MM.1S (cell line): Measurements from ENCODE around the gene OR1E1.
"Not testable (repeated sequence)": the region's sequence is repeated elsewhere in the genome, so short reads cannot be mapped to it uniquely, and the experiment has no call there.

Experiments used
- DNase-seq: peaks from one replicate; pipeline ENCODE4 v3.0.0-alpha.2; 2015
- H2AFZ ChIP-seq: fragments of 300-600 bp; sonication (generic); 2 replicates; pipeline ENCODE4 v1.6.0; 2016; ENCODE audit warnings: antibody characterized with exemption, low read length
- H3F3A ChIP-seq: fragments of 300-600 bp; sonication (generic); 2 replicates; pipeline ENCODE4 v1.6.1; 2016; ENCODE audit warnings: mild to moderate bottlenecking, antibody characterized with exemption, low read length, moderate library complexity, mixed read lengths; ENCODE audit not compliant: insufficient read depth
- H3K27ac ChIP-seq: fragments of 300-600 bp; sonication (generic); 2 replicates; pipeline ENCODE4 v1.5.1; 2016; ENCODE audit warnings: mild to moderate bottlenecking, low read length
- H3K27me3 ChIP-seq: fragments of 300-600 bp; sonication (generic); replicated peaks from 2 replicates; pipeline ENCODE4 v1.6.0; 2016; ENCODE audit warnings: low read length; ENCODE audit not compliant: insufficient read depth
- H3K36me3 ChIP-seq: fragments of 300-600 bp; sonication (generic); replicated peaks from 2 replicates; pipeline ENCODE4 v1.6.1; 2016; ENCODE audit warnings: mild to moderate bottlenecking, low read length, mixed read lengths; ENCODE audit not compliant: insufficient read depth
- H3K4me1 ChIP-seq: fragments of 300-600 bp; sonication (generic); 2 replicates; pipeline ENCODE4 v1.6.1; 2016; ENCODE audit warnings: low read length, mixed read lengths
- H3K4me2 ChIP-seq: fragments of 300-600 bp; sonication (generic); 2 replicates; pipeline ENCODE4 v1.6.0; 2016; ENCODE audit warnings: low read depth, low read length
- H3K4me3 ChIP-seq: fragments of 300-600 bp; sonication (generic); 2 replicates; pipeline ENCODE4 v1.5.1; 2016; ENCODE audit warnings: low read length, mixed read lengths
- H3K79me2 ChIP-seq: fragments of 300-600 bp; sonication (generic); 2 replicates; pipeline ENCODE4 v1.6.1; 2016; ENCODE audit warnings: mixed run types, low read length, mixed read lengths
- H3K9ac ChIP-seq: fragments of 300-600 bp; sonication (generic); 2 replicates; pipeline ENCODE4 v1.6.1; 2016; ENCODE audit warnings: low read length, mixed read lengths
- H3K9me2 ChIP-seq: fragments of 300-600 bp; sonication (generic); replicated peaks from 2 replicates; pipeline ENCODE4 v1.6.1; 2016; ENCODE audit warnings: mild to moderate bottlenecking, low read length, mixed read lengths; ENCODE audit not compliant: insufficient read depth
- H3K9me3 ChIP-seq: fragments of 300-600 bp; sonication (generic); replicated peaks from 2 replicates; pipeline ENCODE4 v1.6.1; 2016; ENCODE audit warnings: mild to moderate bottlenecking, low read length, mixed read lengths; ENCODE audit not compliant: insufficient read depth
- H4K20me1 ChIP-seq: fragments of 300-600 bp; sonication (generic); 2 replicates; pipeline ENCODE4 v1.6.1; 2016; ENCODE audit warnings: mild to moderate bottlenecking, low read length, moderate library complexity, mixed read lengths; ENCODE audit not compliant: insufficient read depth
- EZH2 ChIP-seq: fragments of 300-600 bp; sonication (generic); optimal IDR thresholded peaks from 2 replicates; pipeline ENCODE3; 2017; ENCODE audit warnings: low read depth, mild to moderate bottlenecking, antibody characterized with exemption, low read length, mixed read lengths
- EZH2phosphoT487 ChIP-seq: fragments of 300-600 bp; sonication (generic); IDR thresholded peaks from 2 replicates; pipeline ENCODE4 v1.6.1; 2018; ENCODE audit warnings: antibody characterized with exemption, low read length
- TF ChIP-seq, protein P1 (sequence below): fragments of 300-600 bp; sonication (generic); IDR thresholded peaks from 2 replicates; pipeline ENCODE4 v1.5.1; 2016; ENCODE audit warnings: antibody characterized with exemption, low read length, mixed read lengths

The OR1E1 gene

DNA sequence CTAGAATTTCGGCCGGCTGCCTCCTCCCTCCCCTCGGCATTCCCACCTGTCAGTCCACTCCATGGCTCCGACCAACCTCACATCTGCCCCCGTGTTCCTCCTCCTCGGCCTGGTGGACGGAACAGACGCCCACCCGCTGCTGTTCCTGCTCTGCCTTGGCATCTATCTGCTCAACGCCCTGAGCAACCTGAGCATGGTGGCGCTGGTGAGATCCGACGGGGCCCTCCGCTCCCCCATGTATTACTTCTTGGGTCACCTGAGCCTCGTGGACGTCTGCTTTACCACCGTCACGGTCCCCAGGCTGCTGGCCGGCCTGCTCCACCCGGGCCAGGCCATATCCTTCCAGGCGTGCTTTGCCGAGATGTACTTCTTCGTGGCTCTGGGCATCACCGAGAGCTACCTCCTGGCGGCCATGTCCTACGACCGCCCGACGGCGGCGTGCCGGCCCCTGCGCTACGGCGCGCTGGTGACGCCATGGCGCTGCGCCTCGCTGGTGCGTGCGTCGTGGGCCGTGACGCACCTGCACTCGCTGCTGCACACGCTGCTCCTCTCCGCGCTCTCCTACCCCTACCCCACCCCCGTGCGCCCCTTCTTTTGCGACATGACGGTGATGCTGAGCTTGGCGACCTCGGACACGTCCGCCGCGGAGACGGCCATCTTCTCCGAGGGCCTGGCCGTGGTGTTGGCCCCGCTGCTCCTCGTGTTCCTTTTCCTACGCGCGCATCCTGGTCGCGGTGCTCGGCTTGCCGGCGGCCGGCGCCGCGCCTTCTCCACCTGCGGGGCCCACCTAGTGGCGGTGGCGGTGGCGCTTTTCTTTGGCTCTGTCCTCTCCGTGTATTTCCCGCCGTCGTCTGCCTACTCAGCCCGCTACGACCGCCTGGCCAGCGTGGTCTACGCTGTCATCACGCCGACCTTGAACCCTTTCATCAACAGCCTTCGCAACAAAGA is 12.1 kb downstream of the OR1E1 start, which contains the start of gene OR3A2:
OR3A2 (minus strand) TSS at position 440 of the 948 bp plus-strand sequence.
- Histone ChIP-seq H3K4me2 (no peak within 1 kb of the TSS), H3K9me3 (no peaks in the 10 kb centered on the region), H3K9ac (no peak within 1 kb of the TSS), H3K4me3 (no peak within 1 kb of the TSS), H2AFZ (no peak within 1 kb of the TSS), H4K20me1 (no peaks in the 10 kb centered on the region), H3K27me3 (peaks cover 12% of the 10 kb centered on the region; the same call in 1 of the 2 replicates), H3K27ac (no peak within 1 kb of the TSS), H3K79me2 (no peaks in the 10 kb centered on the region), H3F3A (no peaks in the 10 kb centered on the region), H3K9me2 (no peaks in the 10 kb centered on the region), H3K4me1 (no peaks in the 10 kb centered on the region), H3K36me3 (no peaks in the 10 kb centered on the region)
- TF ChIP-seq EZH2phosphoT487, result no peak
- TF ChIP-seq, protein P1, sequence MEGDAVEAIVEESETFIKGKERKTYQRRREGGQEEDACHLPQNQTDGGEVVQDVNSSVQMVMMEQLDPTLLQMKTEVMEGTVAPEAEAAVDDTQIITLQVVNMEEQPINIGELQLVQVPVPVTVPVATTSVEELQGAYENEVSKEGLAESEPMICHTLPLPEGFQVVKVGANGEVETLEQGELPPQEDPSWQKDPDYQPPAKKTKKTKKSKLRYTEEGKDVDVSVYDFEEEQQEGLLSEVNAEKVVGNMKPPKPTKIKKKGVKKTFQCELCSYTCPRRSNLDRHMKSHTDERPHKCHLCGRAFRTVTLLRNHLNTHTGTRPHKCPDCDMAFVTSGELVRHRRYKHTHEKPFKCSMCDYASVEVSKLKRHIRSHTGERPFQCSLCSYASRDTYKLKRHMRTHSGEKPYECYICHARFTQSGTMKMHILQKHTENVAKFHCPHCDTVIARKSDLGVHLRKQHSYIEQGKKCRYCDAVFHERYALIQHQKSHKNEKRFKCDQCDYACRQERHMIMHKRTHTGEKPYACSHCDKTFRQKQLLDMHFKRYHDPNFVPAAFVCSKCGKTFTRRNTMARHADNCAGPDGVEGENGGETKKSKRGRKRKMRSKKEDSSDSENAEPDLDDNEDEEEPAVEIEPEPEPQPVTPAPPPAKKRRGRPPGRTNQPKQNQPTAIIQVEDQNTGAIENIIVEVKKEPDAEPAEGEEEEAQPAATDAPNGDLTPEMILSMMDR, result no peak
- no peak for TF ChIP-seq EZH2
- DNase-seq, result no peak

DNA sequence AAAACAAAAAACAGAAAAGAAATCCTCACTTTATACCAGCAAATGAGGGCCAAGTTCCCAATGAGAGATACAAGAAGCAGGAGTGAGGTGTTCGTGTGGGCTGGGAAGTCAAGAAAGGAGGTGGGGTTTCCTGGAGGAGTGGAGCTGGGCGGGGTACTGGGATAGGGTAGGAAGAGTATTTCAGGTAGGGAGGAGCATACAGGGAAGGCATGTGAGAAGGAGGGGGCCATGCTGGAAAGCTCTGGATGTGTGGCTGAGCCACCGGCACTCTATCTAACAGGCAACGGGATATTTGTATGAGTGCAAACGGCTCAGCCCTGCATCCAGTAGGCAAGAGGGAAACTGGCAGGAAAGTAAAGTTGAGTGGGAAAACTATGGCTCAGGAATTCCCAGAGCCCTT is 16.3 kb downstream of the OR1E1 start:
- H3K79me2 ChIP-seq, result no peaks in the 10 kb centered on the region
- H3K27me3 ChIP-seq, result peaks cover 12% of the 10 kb centered on the region; the same call in 1 of the 2 replicates
- no peak overlapping the region for H3K9ac ChIP-seq
- no peak overlapping the region for H3K4me2 ChIP-seq
- H3K4me1 ChIP-seq, result no peaks in the 10 kb centered on the region
- TF ChIP-seq EZH2 (no peak), EZH2phosphoT487 (no peak)
- TF ChIP-seq, protein P1, result no peak
- H4K20me1 ChIP-seq, result no peaks in the 10 kb centered on the region
- H3K27ac ChIP-seq, result no peak overlapping the region
- H3K36me3 ChIP-seq, result no peaks in the 10 kb centered on the region
- H3K4me3 ChIP-seq, result no peak overlapping the region
- no peaks in the 10 kb centered on the region for H3F3A ChIP-seq
- H2AFZ ChIP-seq, result no peak overlapping the region
- no peaks in the 10 kb centered on the region for H3K9me2 ChIP-seq
- DNase-seq, result no peak
- no peaks in the 10 kb centered on the region for H3K9me3 ChIP-seq

DNA sequence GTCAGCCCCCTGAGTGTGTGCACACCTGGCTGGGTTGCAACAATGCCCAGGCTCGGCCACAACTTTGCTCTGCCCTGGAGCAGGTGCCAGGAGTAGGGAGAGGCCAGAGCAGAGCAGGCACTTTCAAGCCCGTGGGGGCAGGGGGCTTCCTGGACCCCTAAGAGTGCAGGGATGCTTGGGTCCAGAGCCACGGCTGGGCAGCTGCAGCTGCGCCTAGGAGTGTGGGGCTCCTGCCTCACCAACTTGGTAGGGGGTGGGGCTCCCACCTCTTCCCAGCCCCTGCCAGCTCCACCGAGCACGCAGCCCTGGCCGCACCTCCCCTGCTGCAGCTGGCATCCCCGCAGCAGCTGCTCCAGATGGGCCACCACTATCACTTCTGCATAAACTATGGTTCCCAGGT is 19.9 kb downstream of the OR1E1 start:
- Histone ChIP-seq H4K20me1 (no peaks in the 10 kb centered on the region), H3K4me2 (no peak overlapping the region), H3K79me2 (no peaks in the 10 kb centered on the region), H3K9ac (no peak overlapping the region), H3K9me2 (no peaks in the 10 kb centered on the region), H3K27me3 (peaks cover 12% of the 10 kb centered on the region; the same call in 1 of the 2 replicates), H3F3A (no peaks in the 10 kb centered on the region), H3K4me3 (no peak overlapping the region), H3K36me3 (no peaks in the 10 kb centered on the region), H3K9me3 (no peaks in the 10 kb centered on the region), H2AFZ (no peak overlapping the region), H3K27ac (no peak overlapping the region), H3K4me1 (no peaks in the 10 kb centered on the region)
- DNase-seq, result no peak
- TF ChIP-seq EZH2, result no peak
- TF ChIP-seq EZH2phosphoT487, result no peak
- TF ChIP-seq, protein P1, result no peak

DNA sequence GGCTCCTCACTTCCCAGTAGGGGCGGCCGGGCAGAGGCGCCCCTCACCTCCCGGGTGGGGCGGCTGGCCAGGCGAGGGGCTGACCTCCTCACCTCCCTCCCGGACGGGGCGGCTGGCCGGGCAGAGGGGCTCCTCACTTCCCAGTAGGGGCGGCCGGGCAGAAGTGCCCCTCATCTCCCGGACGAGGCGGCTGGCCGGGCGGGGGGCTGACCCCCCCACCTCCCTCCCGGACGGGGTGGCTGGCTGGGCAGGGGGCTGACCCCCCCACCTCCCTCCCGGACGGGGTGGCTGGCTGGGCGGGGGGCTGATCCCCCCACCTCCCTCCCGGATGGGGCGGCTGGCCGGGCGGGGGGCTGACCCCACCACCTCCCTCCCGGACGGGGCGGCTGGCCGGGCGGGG is 27.0 kb downstream of the OR1E1 start:
- DNase-seq, H3K4me3 ChIP-seq, H3K4me2 ChIP-seq, H3K27ac ChIP-seq, H3K4me1 ChIP-seq, H3F3A ChIP-seq, H3K79me2 ChIP-seq, H4K20me1 ChIP-seq, H3K27me3 ChIP-seq, H3K9me3 ChIP-seq, H3K9me2 ChIP-seq, H3K36me3 ChIP-seq, H3K9ac ChIP-seq, H2AFZ ChIP-seq: not testable (repeated sequence)
